SIG-M5 treated with dmso at 0.1 percent for 504 hours (cell line): ENCODE data around the gene PPP2R2B.
"Not testable (repeated sequence)": the region's sequence is repeated elsewhere in the genome, so short reads cannot be mapped to it uniquely, and the experiment has no call there.

Source experiments
- DNase-seq: peaks from one replicate; lab custom pipeline; 2025; ENCODE audit not compliant: unreplicated experiment; lab: John Stamatoyannopoulos, UW

Gene PPP2R2B

GRCh38 chr5:146564007-146564762 lies 314.4 kb downstream of the PPP2R2B start:
- DNase-seq, result no peak

GRCh38 chr5:146562461-146562860 lies 316.1 kb downstream of the PPP2R2B start:
- no peak for DNase-seq

- no peak for DNase-seq
These were observed 316.8 kb downstream of the PPP2R2B start for GRCh38 chr5:146561711-146562110.

- DNase-seq, result no peak
These were observed 318.2 kb downstream of the PPP2R2B start for GRCh38 chr5:146560205-146560812.

GRCh38 chr5:146556884-146557283 lies 321.7 kb downstream of the PPP2R2B start:
- not testable (repeated sequence) for DNase-seq

- DNase-seq, result no peak
These were observed 325.1 kb downstream of the PPP2R2B start for GRCh38 chr5:146553446-146553845.

GRCh38 chr5:146549615-146550014 lies 328.9 kb downstream of the PPP2R2B start:
- DNase-seq, result no peak

GRCh38 chr5:146548781-146549449 lies 329.6 kb downstream of the PPP2R2B start:
- DNase-seq, result no peak

- DNase-seq, result no peak
These were observed 334.3 kb downstream of the PPP2R2B start for GRCh38 chr5:146544232-146544631.

GRCh38 chr5:146541958-146542849 lies 336.4 kb downstream of the PPP2R2B start:
- DNase-seq, result peak; percentile 39

GRCh38 chr5:146540414-146540813 lies 338.1 kb downstream of the PPP2R2B start:
- DNase-seq, result no peak

GRCh38 chr5:146539973-146540372 lies 338.6 kb downstream of the PPP2R2B start:
- no peak for DNase-seq

- DNase-seq, result no peak
These were observed 340.1 kb downstream of the PPP2R2B start for GRCh38 chr5:146538432-146538831.

- DNase-seq, result no peak
These were observed 344.7 kb downstream of the PPP2R2B start for GRCh38 chr5:146533882-146534281.

GRCh38 chr5:146533260-146533857 lies 345.2 kb downstream of the PPP2R2B start:
- peak; percentile 73 for DNase-seq
